ENCODE data around the gene KRTAP12-2.

The KRTAP12-2 gene

DNA sequence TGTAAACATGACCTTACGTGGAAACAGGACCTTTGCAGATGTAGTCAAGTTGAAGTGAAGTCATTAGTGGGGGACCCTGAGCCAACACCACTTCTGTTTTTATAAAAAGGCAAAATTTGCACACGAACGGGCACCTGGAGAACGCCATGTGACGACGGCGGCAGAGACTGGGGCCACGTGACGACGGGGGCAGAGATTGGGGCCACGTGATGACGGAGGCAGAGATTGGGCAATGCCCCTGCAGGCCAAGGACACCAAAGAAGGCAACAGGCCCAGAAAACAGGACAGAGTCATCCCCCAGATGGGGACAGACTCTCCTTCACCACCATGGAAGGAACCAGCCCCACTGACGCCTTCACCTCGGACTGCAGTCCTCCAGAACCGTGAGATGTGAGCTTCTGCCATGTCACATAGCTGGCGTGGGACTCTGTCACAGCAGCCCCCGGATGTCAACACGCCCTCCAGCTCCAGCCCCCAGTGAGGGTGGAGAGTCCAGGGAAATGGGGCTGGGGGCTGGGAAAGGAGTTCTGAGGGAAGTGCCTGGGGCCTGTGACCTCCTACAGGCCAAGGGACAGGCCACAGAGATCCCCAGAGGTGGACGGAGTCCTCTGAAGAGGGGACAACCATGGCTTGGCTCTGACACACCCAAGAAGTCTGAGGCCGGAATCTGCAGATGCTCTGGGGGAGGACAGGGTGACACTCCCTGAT, 16.3 kb downstream of the KRTAP12-2 start:
- Histone ChIP-seq H3K9me2 (replicated peaks; ENCODE audit: low read depth, low read length) (no peaks in the 10 kb centered on the region), H3K79me2 (ENCODE audit: insufficient read depth, low read length) (no peaks in the 10 kb centered on the region), H3K4me2 (ENCODE audit: low read depth, low read length, poor library complexity, severe bottlenecking) (no peak overlapping the region), H3F3A (ENCODE audit: low read depth) (no peaks in the 10 kb centered on the region), H4K20me1 (ENCODE audit: insufficient read depth, low read length, poor library complexity, severe bottlenecking) (no peaks in the 10 kb centered on the region), H3K4me1 (ENCODE audit: insufficient read depth, low read length, poor library complexity, severe bottlenecking) (no peaks in the 10 kb centered on the region), H3K9me3 (ENCODE audit: insufficient read depth, low read depth, low read length) (no peaks in the 10 kb centered on the region; the same call in 1 of the 2 replicates), H3K36me3 (ENCODE audit: insufficient read depth, low read length) (no peaks in the 10 kb centered on the region), H2AFZ (ENCODE audit: low read length) (no peak overlapping the region), H3K9ac (ENCODE audit: low read depth, low read length, poor library complexity, severe bottlenecking) (no peak overlapping the region), H3K4me3 (ENCODE audit: low read length, poor library complexity, severe bottlenecking) (no peak overlapping the region), H3K27me3 (ENCODE audit: insufficient read depth, low read length, poor library complexity, severe bottlenecking) (no peaks in the 10 kb centered on the region)
- TF ChIP-seq, protein P1, sequence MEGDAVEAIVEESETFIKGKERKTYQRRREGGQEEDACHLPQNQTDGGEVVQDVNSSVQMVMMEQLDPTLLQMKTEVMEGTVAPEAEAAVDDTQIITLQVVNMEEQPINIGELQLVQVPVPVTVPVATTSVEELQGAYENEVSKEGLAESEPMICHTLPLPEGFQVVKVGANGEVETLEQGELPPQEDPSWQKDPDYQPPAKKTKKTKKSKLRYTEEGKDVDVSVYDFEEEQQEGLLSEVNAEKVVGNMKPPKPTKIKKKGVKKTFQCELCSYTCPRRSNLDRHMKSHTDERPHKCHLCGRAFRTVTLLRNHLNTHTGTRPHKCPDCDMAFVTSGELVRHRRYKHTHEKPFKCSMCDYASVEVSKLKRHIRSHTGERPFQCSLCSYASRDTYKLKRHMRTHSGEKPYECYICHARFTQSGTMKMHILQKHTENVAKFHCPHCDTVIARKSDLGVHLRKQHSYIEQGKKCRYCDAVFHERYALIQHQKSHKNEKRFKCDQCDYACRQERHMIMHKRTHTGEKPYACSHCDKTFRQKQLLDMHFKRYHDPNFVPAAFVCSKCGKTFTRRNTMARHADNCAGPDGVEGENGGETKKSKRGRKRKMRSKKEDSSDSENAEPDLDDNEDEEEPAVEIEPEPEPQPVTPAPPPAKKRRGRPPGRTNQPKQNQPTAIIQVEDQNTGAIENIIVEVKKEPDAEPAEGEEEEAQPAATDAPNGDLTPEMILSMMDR (conservative IDR thresholded peaks at IDR 0.05; ENCODE audit: low read length): no peak
- TF ChIP-seq EZH2phosphoT487 (IDR thresholded peaks at IDR 0.05; ENCODE audit: borderline replicate concordance): no peak

DNA sequence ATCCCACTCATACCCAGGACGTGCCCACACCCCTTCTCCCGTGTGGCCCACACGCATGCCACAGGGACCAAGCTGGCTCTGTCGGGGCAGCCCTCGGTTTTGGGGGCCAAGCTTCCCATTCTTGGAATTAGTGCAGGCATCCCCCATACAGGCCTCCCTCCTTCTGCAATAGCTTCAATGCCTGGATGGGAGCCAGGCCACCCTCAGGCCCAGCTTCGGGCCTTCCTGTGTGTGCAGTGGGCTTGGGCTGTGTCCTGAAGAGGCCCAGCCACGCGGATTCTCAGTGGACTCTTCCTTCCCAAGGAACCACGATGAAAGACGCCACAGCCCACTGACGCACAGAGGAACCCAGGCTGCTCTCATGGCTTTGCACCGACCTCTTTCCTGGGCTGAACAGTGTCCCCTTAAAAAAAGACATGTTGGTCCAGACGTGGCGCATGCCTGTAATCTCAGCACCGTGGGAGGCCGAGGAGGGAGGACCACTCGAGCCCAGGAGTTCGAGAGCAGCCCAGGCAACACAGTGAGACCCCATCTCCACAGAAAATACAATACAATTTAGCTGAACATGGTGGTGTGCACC, 17.1 kb downstream of the KRTAP12-2 start:
- Histone ChIP-seq H3K27me3 (ENCODE audit: insufficient read depth, low read length, poor library complexity, severe bottlenecking) (no peaks in the 10 kb centered on the region), H3K9me2 (replicated peaks; ENCODE audit: low read depth, low read length) (no peaks in the 10 kb centered on the region), H3K4me1 (ENCODE audit: insufficient read depth, low read length, poor library complexity, severe bottlenecking) (no peaks in the 10 kb centered on the region), H3K9me3 (ENCODE audit: insufficient read depth, low read depth, low read length) (peaks cover 3% of the 10 kb centered on the region; the same call in 1 of the 2 replicates), H3K4me3 (ENCODE audit: low read length, poor library complexity, severe bottlenecking) (no peak overlapping the region), H3K9ac (ENCODE audit: low read depth, low read length, poor library complexity, severe bottlenecking) (no peak overlapping the region), H3F3A (ENCODE audit: low read depth) (no peaks in the 10 kb centered on the region), H4K20me1 (ENCODE audit: insufficient read depth, low read length, poor library complexity, severe bottlenecking) (no peaks in the 10 kb centered on the region), H3K79me2 (ENCODE audit: insufficient read depth, low read length) (no peaks in the 10 kb centered on the region), H2AFZ (ENCODE audit: low read length) (no peak overlapping the region), H3K4me2 (ENCODE audit: low read depth, low read length, poor library complexity, severe bottlenecking) (no peak overlapping the region), H3K36me3 (ENCODE audit: insufficient read depth, low read length) (no peaks in the 10 kb centered on the region)
- TF ChIP-seq, protein P1 (conservative IDR thresholded peaks at IDR 0.05; ENCODE audit: low read length): no peak
- TF ChIP-seq EZH2phosphoT487 (IDR thresholded peaks at IDR 0.05; ENCODE audit: borderline replicate concordance): no peak

DNA sequence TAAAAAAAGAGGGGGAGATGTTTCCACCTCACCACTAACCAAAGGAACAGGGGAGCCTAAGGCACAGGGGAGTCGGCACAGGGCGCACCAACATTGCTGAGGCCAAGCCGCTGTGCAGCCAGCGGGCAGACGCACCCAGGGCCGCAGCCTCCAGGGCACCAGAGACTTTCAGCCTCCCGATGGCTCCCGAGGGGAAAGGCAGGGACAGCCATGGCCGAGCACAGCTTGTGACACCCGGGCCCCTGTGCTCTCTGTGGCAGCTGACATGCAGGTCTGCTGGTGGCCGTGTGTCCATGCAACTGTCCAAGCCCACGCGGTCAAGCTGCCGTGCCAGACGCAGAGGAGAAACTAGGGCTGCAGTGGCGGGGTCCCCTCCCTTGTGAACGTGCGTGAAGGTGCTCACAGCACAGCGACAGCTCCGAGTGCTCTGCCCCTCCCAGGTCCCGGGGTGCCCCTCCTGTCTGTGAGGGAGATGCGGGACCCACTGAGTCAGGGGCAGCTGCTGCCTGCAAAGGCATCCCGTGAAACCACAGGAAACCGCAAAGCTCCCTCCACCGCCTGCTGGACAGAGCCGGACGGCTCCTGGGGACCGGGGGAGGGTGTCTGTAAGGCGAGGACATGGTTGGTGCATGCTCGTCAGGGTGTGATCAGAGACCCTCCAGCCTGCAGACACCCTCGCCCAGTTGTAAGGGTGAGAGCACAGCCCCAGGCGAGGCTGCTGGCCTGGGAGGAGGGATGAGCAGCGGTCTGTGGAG, 18.0 kb downstream of the KRTAP12-2 start:
- Histone ChIP-seq H3K4me3 (ENCODE audit: low read length, poor library complexity, severe bottlenecking) (no peak overlapping the region), H3K4me2 (ENCODE audit: low read depth, low read length, poor library complexity, severe bottlenecking) (no peak overlapping the region), H3K36me3 (ENCODE audit: insufficient read depth, low read length) (no peaks in the 10 kb centered on the region), H4K20me1 (ENCODE audit: insufficient read depth, low read length, poor library complexity, severe bottlenecking) (no peaks in the 10 kb centered on the region), H3K9me2 (replicated peaks; ENCODE audit: low read depth, low read length) (no peaks in the 10 kb centered on the region), H3K27me3 (ENCODE audit: insufficient read depth, low read length, poor library complexity, severe bottlenecking) (no peaks in the 10 kb centered on the region), H2AFZ (ENCODE audit: low read length) (no peak overlapping the region), H3K9me3 (ENCODE audit: insufficient read depth, low read depth, low read length) (peaks cover 7% of the 10 kb centered on the region; the same call in 1 of the 2 replicates), H3K79me2 (ENCODE audit: insufficient read depth, low read length) (no peaks in the 10 kb centered on the region), H3K4me1 (ENCODE audit: insufficient read depth, low read length, poor library complexity, severe bottlenecking) (no peaks in the 10 kb centered on the region), H3K9ac (ENCODE audit: low read depth, low read length, poor library complexity, severe bottlenecking) (no peak overlapping the region), H3F3A (ENCODE audit: low read depth) (no peaks in the 10 kb centered on the region)
- TF ChIP-seq EZH2phosphoT487 (IDR thresholded peaks at IDR 0.05; ENCODE audit: borderline replicate concordance): no peak
- TF ChIP-seq, protein P1 (conservative IDR thresholded peaks at IDR 0.05; ENCODE audit: low read length): no peak

All from Loucy (cell line).